Ureter (tissue), 1 donor: Measurements from ENCODE around the gene UPF2. TPM values are rescaled to one million over a fixed set of nuclear protein-coding genes. Genes with fewer than 3 reads are reported as not detected.
"Not testable (repeated sequence)": the region's sequence is repeated elsewhere in the genome, so short reads cannot be mapped to it uniquely, and the experiment has no call there.

Experiments used
- DNase-seq: peaks from one replicate; pipeline ENCODE4 v3.0.0-alpha.2; 2020; ENCODE audit warnings: low spot score
- total RNA-seq: library from RNA; stranded (reverse); gene quantifications from one replicate; pipeline ENCODE4 v1.2.4, GENCODE V29; 2023
- donor health status: DM: yes; HTN: yes; CAD: no.

Gene UPF2
- total RNA-seq, 1 donor from 2014 or later, result 25.6 TPM

DNA sequence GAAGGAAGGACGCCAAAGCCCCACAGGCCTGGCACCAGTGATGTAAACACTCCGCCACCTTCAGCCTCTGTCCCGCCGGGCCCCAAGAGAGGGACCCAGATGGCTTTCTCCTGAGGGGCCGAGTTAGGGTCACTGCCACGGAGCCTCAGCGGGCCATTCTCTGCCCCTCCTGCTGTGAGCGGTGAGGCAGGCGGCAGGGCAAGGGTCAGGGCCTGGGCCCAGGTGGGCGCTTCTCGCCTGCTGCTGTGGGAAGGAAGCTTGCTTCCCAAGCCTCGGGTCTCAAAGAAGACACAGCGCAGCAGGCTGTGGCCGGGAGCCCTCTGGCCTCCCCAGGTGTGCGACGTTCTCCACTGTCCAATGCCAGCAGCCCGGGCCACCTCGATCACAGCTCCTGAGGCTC lies 134.7 kb downstream of the UPF2 start:
- no peak for DNase-seq

DNA sequence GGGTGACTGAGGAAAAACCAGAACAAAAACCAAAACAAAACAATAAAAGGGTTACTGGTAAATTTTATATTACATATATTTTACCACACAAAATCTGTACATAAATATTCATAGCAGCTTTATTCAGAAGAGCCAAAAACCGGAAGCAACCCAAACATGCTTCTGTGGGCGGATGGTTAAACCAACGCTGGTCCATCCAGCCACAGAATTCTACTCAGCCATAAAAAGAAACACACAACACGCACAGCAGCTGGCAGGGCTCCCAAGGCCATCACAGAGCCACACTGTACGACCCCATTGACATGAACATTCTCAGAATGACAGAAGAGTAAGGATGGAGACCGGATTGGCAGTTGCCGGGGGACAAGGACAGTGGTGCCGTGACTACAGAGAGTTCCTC lies 135.9 kb downstream of the UPF2 start:
- DNase-seq, result no peak

DNA sequence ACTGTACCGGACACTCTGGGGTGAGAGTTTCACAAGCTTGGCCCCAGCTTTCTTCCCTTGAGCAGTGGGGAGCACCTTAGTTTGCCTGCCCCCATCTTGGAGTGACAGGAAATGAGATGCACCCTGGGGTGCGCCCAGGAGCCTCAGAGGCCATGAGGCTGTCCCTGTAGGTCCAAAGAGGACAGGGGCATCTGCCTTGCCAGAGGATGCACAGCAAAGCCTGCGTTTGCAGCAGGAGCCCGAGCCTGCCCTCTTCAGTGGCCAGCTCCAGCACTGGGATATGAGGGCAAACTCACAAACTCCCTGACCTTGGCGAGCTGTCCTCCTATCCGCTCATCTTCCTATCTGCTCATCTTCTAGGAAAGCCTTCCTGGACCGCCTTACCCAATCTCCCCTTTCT lies 140.0 kb downstream of the UPF2 start:
- no peak for DNase-seq

DNA sequence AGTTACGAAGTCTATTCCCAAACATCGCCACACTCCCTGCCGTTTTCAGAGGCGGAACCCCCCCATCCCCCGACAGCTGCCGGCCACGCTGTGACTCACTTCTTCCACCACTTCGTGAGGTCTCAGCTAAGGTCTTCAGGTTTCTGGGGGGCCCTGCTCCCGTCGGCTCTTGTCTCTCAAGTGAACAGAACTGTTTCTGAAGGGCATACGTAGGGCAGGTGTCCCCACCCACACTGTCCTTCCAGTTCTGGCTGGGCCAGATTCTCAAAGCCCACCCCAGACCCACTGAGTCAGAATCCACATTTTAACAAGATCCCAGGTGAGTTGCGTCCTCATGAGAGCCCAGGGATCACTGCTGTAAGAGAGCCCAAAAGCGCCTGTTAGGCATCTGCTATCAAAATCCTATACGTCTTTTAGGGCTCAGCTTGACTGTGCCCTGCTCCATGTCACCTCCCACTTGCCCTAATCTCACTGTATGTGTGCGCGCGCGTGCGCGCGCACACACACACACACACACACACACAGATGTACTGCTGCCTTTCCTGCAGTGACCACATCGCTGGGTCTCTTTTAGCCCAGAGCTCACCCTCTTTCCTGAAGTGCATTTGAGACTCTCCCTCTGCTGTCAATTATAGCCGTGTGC lies 140.7 kb downstream of the UPF2 start:
- DNase-seq, result no peak

DNA sequence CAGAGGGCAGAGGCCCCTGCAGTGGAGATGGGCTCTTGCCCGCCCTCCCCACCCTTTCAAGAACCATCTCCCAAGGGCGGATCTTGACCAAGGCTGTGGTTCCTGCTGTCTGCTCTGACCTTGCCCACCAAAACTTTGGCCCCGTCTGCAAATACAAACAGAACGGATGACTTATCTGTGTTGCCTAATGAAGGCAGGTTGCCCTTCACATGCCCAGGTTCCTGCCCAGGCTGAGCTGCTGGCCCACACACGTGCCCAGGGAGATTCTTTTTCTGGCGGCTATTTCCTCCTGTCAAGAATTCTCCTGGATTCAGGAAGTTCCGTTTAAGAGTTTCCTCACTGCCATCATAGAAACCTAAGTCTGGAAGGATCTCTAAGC lies 141.2 kb downstream of the UPF2 start:
- no peak for DNase-seq

DNA sequence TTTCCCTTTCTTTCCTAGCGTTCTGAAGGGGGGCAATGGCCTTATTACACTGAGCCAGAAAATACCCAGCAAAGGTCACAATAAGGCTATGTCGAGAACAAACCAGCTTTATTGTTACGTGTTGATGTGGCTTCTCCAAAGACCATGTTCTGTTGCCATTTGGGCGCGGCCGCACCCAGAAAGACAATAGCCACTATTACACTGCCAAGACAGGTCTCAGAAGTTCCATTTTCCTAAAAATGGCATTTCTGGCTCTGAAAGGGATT lies 141.6 kb downstream of the UPF2 start:
- DNase-seq, result no peak

DNA sequence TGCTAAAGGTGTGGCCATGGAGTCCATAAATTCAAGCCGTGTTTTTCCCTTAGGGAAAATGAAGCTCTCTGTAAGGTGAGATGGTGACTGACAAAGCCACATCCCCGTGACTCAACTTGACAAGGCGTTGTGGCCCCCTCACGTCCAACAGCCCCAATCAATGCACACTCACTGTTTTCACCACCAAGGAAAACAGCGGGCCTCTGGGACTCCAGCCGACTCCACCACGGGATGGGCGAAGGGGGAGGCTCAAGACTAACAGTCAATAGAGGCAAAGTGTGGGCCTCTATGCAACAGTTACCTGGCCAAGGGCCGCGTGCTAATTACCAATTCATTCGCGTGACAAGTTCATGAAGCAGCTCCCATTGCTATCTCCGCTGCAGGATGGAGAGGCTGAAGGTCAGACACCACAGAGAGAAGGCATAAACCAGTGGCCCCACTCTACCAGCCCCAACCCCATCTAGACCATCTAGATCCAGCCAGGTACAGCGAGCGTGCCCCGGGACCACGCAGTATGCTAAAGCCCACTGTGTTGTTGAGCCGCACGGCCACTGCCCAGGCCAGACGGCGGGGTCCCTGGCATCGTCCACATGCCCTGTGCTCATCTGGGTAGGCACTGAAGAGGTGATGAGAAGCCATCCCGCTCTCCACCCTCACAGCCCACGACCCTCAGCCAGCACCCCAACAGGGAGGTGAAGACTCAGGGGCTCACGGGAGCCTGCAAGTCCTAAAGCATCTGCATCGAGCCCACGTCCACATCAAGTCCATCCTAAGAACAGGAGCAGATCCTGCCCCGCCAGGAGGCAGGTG lies 143.3 kb downstream of the UPF2 start:
- no peak for DNase-seq

DNA sequence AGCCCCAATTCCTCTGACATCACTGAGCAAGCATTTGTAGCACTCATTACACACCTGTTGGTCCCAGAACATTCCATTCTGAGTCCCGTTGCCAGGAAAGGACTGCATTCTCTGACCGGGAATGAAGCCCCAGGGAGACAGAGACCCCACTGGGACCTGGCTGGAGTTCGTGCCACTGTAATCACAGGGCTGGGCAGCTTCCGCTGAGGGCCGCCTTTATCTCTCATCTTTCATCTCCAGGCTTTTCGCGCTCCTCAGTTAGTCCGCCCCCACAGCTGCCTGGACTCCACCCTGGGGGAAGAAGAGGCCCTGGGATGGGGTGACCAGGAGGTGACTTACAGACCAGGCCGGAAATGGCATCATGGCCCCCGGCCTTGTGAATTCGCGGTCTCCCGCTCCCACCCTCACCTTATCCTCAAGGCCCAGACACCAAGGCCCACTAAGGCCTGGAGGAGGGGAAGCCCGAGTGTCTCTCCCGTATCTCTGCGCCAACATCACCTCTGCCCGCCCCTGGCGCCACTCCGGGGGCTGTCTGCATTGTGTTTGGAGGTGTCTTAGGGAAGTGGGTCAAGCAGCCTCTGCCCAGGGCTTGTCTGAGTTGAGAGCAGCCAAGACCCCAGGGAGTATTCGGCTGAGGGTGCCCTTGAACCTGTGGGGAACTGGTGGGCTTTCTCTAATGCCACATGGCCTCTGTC lies 144.1 kb downstream of the UPF2 start:
- DNase-seq, result no peak

DNA sequence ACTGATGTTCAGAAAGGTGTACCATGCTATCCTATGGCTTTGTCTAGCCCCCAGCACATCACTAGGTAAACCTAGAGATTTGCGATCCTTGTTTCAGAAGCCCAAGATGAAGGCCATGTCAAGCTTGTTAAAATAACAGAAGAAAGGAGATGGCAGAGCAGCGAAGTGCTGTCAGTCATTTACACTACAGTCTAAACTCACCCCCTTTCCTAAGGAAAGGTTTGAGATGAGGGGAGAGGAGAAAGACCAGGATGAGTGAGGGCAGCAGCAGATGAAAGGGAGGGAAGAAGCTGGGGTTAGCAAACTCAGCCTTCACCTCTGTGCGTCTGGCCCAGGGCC lies 144.6 kb downstream of the UPF2 start:
- no peak for DNase-seq

DNA sequence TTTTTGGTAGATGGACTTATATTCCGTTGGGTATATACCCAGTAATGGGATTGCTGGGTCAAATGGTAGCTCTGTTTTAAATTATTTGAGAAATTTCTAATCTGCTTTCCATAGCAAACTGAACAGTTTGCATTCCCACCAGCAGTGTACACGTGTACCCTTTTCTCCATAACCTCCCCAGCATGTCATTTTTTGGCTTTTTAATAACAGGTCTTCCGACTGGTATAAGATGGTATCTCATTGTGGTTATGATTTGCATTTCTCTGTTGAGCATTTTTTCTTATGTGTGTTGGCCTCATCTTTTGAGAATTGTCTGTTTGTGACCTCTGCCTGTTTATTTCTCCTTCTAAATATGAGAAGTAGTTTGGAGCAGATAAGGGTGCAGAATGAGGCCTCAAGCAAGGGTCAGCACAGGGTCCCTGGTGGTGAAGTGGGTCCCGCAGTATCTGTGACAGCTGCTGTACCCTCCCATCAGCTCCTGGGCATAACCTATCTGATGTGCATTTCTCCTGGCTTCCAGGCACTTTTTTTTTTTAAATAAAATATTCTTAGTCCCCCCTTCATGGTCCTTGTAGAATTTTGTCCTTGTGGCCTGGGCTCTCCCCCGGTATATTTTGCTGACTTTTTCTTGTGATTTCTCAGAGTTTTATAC lies 145.9 kb downstream of the UPF2 start:
- no peak for DNase-seq

DNA sequence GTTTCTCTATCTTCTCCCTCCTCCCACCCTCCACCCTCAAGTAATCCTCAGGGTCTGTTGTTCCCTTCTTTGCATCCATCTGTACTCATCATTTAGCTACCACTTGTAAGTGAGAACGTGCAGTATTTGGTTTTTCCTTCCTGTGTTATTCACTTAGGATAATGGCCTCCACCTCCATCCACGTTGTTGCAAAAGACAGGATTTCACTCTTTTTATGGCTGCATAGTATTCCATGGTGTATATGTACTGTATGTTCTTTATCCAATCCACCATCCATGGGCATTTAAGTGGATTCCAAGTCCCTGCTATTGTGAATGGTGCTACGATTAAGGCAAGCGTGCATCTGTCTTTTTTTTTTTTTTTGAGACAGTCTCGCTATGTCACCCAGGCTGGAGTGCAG lies 147.0 kb downstream of the UPF2 start:
- DNase-seq, result no peak

DNA sequence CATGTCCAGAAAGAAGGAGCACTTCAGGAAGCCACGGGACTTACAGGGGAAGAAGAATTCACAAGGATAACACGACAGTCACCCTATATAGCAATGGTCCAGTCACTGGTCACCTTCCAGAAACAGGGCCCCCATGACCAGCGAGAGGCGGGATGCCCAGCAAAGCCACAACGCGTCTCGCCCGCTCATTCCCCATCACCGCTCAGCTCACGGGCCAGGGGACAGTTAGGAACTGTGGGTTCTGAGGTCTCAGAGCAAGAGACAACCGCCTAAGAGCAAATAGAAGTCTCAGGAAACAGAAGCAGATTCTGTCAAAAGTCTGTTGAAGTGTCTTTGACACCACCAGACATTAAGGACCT lies 147.5 kb downstream of the UPF2 start:
- DNase-seq, result no peak

DNA sequence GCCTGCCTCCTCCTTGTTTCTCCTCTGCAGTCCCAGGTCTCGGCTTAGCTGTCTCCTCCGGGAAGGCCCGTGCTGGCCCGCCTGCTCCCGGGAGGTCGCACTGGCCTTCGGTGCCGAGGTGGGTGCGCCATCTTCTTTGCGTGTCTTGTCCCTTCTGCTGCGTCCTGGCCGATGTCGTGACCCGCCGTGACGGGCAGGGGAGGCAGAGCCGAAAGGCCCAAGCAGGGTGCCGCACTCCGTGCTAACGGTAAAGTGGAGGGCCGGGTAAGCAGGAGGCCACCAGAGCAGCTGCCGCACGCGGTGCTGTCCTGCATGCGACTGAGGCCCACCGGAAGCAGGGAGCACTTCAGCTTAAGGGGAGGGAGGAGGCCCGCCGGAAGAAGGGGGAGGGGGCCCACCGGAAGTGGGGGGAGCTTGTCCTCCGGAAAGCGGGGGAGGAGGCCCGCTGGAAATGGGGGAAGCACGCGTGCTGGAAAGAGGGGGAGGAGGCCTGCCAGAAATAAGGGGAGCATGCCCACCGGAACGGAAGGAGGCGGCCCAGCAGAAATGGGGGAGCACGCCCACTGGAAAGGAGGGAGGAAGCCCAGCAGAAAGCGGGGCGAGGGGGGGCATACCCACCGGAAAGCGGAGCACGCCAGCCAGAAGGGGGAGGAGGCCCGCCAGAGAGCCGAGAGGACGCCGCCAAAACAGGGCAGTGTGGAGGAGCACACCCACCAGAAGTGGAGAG lies 148.1 kb downstream of the UPF2 start:
- DNase-seq, result no peak

DNA sequence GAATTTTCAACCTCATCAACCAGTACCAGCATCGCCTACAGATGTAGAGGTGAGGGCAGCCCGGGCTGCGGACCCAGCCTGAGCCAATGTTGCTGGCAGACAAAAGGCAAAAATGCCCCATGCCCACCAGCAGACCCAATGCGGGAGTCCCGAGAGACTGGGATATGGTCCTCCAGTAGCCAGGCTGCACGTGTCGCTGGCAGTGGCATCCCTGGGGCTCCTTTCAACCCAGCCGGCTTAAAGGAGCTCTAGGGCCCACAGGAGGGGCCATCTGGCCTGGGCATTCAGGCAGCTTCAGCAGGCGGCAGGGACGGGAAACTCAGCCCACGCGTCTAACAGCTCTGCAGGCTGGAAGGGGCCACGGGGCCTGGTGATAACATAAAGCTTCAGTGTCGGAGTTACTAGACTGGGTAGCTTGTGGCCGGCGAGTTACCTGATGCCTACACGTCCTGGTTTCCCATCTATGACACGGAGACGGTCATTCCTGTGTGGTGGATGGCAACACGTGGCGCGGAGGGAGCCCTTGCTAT lies 148.8 kb downstream of the UPF2 start:
- DNase-seq, result no peak

DNA sequence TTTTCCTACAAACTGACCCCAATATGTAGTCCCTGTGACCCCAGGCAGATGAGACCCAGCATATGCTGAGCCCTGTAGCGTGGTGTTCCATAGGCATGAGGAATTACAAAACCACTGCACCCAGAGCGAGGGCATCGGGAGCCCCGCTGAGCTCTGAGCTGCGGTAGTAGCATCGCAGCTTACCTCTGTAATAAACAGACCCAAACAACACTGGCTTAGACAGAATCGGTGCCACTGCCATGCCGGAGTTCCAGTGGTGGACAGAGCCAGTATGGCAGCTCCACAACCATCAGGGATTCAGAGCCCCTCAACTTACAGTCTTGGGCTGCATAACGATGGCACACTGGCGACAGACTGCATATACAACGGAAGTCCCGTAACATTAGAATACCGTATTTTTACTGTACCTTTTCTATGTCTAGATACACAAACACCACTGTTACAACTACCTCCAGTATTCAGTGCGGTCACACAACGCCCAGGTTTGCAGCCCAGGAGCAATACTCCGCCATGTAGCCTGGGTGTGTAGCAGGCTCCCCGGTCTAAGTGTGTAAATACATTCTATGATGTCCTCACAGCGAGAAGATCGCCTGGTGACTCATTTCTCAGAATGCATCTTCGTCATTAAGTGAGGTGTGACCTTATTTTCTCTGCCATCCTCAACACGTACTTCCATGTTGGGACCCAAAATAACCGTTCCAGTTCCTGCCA lies 150.7 kb downstream of the UPF2 start:
- DNase-seq, result no peak

DNA sequence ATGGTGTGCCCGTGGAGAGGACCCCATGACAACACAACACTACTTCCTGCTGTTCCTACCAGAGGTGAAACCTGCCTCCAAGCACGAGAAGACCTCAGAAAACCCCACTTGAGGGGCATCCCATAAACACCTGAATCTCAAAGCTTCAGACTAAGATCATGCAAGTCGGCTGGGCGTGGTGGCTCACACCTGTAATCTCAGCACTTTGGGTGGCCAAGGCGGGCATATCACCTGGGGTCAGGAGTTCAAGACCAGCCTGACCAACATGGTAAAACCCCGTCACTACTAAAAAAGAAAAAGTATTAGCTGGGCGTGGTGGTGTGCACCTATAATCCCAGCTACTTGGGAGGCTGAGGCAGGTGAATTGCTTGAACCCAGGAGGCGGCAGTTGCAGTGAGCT lies 153.3 kb downstream of the UPF2 start:
- not testable (repeated sequence) for DNase-seq

DNA sequence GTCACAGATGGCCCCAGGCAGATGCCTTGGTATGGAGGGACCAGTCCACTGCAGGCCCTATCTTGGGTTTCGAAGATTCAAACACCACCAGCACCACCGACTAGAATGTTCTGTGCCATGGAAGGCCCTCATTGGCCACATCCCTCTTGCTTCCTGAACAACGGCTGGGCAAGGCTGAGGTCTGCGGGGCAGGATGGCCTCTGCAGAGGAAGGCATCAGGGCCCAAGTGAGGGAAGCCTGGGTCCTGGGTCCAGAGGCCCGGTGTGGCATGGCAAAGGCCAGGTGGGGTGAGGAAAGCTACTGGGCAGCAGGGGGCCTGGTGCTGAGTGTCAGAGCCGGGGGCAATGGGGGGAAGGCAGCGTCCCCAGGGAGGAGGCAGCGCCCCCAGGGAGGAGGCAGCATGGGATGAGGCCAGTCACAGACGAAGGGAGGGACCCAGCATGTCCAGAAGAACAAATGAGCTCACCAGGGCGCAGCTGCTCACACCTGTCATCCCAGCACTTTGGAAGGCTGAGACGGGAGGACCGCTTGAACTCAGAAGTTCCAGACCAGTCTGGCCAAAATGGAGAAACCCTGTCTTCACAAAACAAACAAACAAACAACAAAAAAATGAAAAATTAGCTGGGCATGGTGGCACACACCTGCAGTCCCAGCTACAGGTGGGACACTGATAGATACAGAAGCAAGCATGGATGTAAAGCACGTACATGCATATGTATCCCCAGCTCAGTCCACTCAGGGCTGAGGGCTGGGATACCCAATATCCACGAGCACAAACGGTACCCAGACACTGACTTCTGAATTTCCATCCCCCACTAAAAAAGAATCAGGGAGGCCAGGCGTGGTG lies 155.0 kb downstream of the UPF2 start:
- no peak for DNase-seq

DNA sequence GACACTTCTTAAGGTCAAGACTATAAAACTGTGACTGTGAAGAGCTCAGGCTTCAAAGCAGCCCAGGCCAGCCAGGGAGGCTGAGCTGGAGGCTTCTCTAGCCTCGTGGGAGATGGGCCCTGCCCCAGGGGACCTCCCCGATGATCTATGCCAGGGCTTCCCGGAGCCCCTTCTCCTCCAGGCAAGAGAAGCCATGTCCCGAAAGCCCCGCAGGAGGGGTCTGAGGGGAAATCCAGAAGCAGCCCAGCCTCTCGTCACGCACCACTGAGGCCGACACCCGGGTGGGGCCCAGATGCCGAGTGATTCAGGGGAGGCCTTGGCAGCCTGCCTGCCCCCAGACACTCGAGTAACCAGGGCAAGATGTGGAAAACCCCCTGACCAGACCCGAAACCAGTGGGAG lies 155.8 kb downstream of the UPF2 start:
- DNase-seq, result no peak

DNA sequence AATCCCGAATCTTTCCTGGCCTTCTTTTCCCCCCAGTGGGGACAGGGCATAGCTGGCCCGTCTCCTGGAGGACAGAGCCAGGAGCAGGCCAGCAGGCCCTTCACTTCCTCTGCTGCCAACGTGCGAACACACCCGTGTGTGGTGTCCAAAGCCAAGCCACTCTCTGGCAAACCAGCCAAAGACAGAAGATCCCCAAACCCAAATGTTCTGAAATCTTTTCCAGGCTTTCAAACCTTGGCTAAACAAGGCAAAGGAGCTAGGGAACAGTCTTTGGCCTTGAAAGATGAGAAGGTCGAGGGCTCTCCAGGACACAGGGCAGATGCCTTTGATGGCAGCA lies 156.5 kb downstream of the UPF2 start:
- DNase-seq, result no peak

DNA sequence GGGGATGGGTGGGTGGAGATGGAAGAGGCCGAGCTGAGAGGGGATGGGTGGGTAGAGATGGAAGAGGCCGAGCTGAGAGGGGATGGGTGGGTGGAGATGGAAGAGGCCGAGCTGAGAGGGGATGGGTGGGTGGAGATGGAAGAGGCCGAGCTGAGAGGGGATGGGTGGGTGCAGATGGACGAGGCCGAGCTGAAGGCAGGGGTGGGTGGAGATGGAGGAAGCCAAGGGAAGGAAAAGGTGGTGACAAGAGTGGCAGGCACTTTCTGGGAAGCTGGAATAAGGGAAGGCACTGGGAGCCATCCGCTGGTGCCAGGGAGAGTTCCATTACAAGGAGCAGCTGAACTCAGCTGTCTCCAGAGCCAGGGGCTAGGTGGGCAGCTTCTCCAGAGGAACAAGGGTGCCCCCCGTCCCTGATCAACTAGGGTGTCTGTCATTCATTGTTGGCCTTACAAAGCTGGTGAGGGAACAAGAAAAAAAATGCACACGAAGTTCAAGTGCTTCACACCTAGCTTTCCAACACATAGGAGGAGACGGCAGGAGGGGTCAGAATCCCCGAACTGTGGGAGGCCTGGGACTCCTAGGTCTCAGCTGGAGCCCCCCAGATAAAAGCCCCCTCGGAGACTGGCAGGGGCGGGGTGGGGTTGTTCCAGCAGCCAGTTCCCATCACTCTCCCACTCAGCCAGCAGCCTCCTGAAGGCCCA lies 157.0 kb downstream of the UPF2 start:
- DNase-seq, result no peak
